ENCODE measurements around the gene PLCB3.

Gene PLCB3

GRCh38 chr11:64267207-64267945 lies 16.0 kb downstream of the PLCB3 start:
- no peak for DNase-seq (ENCODE audit: low read depth in 1 of 2, low spot score in 1 of 2)
- Histone ChIP-seq H3K27me3 (ENCODE audit: insufficient read depth, poor library complexity, severe bottlenecking) (no peaks in the 10 kb centered on the region), H3K4me3 (replicated peaks; ENCODE audit: insufficient read depth, low read length) (no peak overlapping the region), H3K27ac (replicated peaks) (peak overlapping the region; percentile 91)
- TF ChIP-seq, protein P1, sequence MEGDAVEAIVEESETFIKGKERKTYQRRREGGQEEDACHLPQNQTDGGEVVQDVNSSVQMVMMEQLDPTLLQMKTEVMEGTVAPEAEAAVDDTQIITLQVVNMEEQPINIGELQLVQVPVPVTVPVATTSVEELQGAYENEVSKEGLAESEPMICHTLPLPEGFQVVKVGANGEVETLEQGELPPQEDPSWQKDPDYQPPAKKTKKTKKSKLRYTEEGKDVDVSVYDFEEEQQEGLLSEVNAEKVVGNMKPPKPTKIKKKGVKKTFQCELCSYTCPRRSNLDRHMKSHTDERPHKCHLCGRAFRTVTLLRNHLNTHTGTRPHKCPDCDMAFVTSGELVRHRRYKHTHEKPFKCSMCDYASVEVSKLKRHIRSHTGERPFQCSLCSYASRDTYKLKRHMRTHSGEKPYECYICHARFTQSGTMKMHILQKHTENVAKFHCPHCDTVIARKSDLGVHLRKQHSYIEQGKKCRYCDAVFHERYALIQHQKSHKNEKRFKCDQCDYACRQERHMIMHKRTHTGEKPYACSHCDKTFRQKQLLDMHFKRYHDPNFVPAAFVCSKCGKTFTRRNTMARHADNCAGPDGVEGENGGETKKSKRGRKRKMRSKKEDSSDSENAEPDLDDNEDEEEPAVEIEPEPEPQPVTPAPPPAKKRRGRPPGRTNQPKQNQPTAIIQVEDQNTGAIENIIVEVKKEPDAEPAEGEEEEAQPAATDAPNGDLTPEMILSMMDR (IDR thresholded peaks at IDR 0.05; ENCODE audit: insufficient read depth, low read length) = no peak
- no peak for TF ChIP-seq SPI1 (IDR thresholded peaks at IDR 0.05; ENCODE audit: borderline replicate concordance, low read depth)
- no peak for TF ChIP-seq GABPA (IDR thresholded peaks at IDR 0.05; ENCODE audit: low read depth)
- no peak for TF ChIP-seq POLR2AphosphoS5 (IDR thresholded peaks at IDR 0.05; ENCODE audit: low read depth)
- TF ChIP-seq REST (IDR thresholded peaks at IDR 0.05; ENCODE audit: insufficient replicate concordance, low read depth) = no peak

- peak overlapping the region; percentile 91 for H3K27ac ChIP-seq (replicated peaks)
- H3K27me3 ChIP-seq (ENCODE audit: insufficient read depth, poor library complexity, severe bottlenecking) = no peaks in the 10 kb centered on the region
- H3K4me3 ChIP-seq (replicated peaks; ENCODE audit: insufficient read depth, low read length) = peak overlapping the region; percentile 61
- TF ChIP-seq GABPA (IDR thresholded peaks at IDR 0.05; ENCODE audit: low read depth) (no peak), POLR2AphosphoS5 (IDR thresholded peaks at IDR 0.05; ENCODE audit: low read depth) (peak; percentile 37), REST (IDR thresholded peaks at IDR 0.05; ENCODE audit: insufficient replicate concordance, low read depth) (peak; percentile 30), SPI1 (IDR thresholded peaks at IDR 0.05; ENCODE audit: borderline replicate concordance, low read depth) (peak; percentile 8; the same call in 1 of the 2 replicates)
- TF ChIP-seq, protein P1 (IDR thresholded peaks at IDR 0.05; ENCODE audit: insufficient read depth, low read length) = no peak
- DNase-seq (ENCODE audit: low read depth in 1 of 2, low spot score in 1 of 2) = peak in 1 of 2 experiments; percentile 57
These were observed 16.9 kb downstream of the PLCB3 start for GRCh38 chr11:64268025-64268892.

DNA sequence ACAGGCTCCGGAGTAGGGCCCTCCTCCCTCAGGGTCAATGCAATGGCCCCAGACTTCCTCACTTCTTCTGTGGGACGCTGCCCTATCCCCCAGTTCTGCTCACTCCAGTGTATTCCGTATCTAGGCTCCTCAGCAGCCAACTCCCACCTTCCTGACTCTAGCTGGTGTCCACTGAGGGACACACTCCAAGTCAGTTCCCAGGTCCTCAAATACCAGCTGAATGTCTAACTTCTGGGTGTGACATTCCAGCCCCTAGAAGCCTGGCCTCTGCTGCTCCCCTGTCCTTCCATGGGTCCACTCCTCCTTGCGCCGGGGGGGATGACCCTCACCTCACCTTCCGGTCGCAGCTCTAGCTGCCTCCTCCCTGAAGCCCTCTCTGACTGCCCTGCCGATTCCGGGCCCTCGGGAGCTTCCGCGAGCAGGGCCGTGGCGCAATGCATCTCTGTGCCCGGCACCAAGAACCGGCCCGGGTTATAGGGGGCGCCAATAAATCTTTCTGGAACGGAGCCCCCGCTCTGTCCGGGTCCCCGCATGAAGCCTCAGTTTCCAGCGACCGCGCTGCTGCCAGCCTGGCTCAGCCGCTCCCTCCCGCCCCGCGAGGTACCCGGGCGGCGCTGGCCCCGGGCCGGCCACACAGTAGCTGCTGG lies 17.7 kb downstream of the PLCB3 start:
- Histone ChIP-seq H3K4me3 (replicated peaks; ENCODE audit: insufficient read depth, low read length) (peak overlapping the region; percentile 61), H3K27ac (replicated peaks) (peak overlapping the region; percentile 91), H3K27me3 (ENCODE audit: insufficient read depth, poor library complexity, severe bottlenecking) (no peaks in the 10 kb centered on the region)
- TF ChIP-seq POLR2AphosphoS5 (IDR thresholded peaks at IDR 0.05; ENCODE audit: low read depth) (no peak; the same call in 1 of the 2 replicates), SPI1 (IDR thresholded peaks at IDR 0.05; ENCODE audit: borderline replicate concordance, low read depth) (0 out of 2 replicates have a peak, but pooled peaks have one; percentile 16), REST (IDR thresholded peaks at IDR 0.05; ENCODE audit: insufficient replicate concordance, low read depth) (peak; percentile 12), GABPA (IDR thresholded peaks at IDR 0.05; ENCODE audit: low read depth) (0 out of 2 replicates have a peak, but pooled peaks have one; percentile 43)
- TF ChIP-seq, protein P1 (IDR thresholded peaks at IDR 0.05; ENCODE audit: insufficient read depth, low read length) = no peak
- peak; percentile 72 to 77 for DNase-seq (ENCODE audit: low read depth in 1 of 2, low spot score in 1 of 2)

Data from HL-60 (cell line).